H9 (cell line): ENCODE results near the gene ZNF665. TPM values are rescaled to one million over a fixed set of nuclear protein-coding genes. Genes with fewer than 3 reads are reported as not detected.

Source experiments
- DNase-seq: peaks from one replicate; pipeline ENCODE4 v3.0.0-alpha.2; 2017
- H2AFZ ChIP-seq: one replicate; pipeline ENCODE4 v1.6.1; 2013; ENCODE audit warnings: mild to moderate bottlenecking, low read length, control low read depth, moderate library complexity
- H2AK5ac ChIP-seq: 2 replicates; pipeline ENCODE4 v1.6.1; 2013; ENCODE audit warnings: low read length, control low read depth, mixed read lengths; ENCODE audit not compliant: insufficient read length
- H2BK120ac ChIP-seq: one replicate; pipeline ENCODE4 v1.6.1; 2013; ENCODE audit warnings: low read depth, mild to moderate bottlenecking, low read length, control low read depth, inconsistent platforms; ENCODE audit not compliant: poor library complexity, severe bottlenecking
- H2BK12ac ChIP-seq: 2 replicates; pipeline ENCODE4 v1.6.1; 2013; ENCODE audit warnings: low read length, control low read depth, mixed read lengths, low read depth; ENCODE audit not compliant: insufficient read length
- H2BK15ac ChIP-seq: 2 replicates; pipeline ENCODE4 v1.6.1; 2013; ENCODE audit warnings: low read depth, low read length, control low read depth
- H2BK20ac ChIP-seq: one replicate; pipeline ENCODE4 v1.6.1; 2013; ENCODE audit warnings: low read depth, mild to moderate bottlenecking, low read length, control low read depth, inconsistent platforms; ENCODE audit not compliant: poor library complexity, severe bottlenecking
- H2BK5ac ChIP-seq: 2 replicates; pipeline ENCODE4 v1.6.1; 2013; ENCODE audit warnings: low read length, control low read depth, mixed read lengths; ENCODE audit not compliant: insufficient read length
- H3K14ac ChIP-seq: 2 replicates; pipeline ENCODE4 v1.6.1; 2013; ENCODE audit warnings: low read length, control low read depth; ENCODE audit not compliant: insufficient read depth
- H3K18ac ChIP-seq: 2 replicates; pipeline ENCODE4 v1.6.1; 2013; ENCODE audit warnings: low read depth, mild to moderate bottlenecking, mixed read lengths, low read length, control low read depth; ENCODE audit not compliant: insufficient read length
- H3K23ac ChIP-seq: 2 replicates; pipeline ENCODE4 v1.6.1; 2013; ENCODE audit warnings: low read length, control low read depth, mixed read lengths, low read depth; ENCODE audit not compliant: insufficient read length
- H3K23me2 ChIP-seq: 2 replicates; pipeline ENCODE4 v1.6.1; 2013; ENCODE audit warnings: low read depth, mild to moderate bottlenecking, mixed read lengths, low read length, control low read depth; ENCODE audit not compliant: insufficient read length, poor library complexity, severe bottlenecking
- H3K27ac ChIP-seq: 2 replicates; pipeline ENCODE4 v1.5.1; 2013; ENCODE audit warnings: low read length, control low read depth, mixed read lengths, low read depth; ENCODE audit not compliant: insufficient read length
- H3K27me3 ChIP-seq: 2 replicates; pipeline ENCODE4 v1.6.1; 2013; ENCODE audit warnings: low read length, control low read depth, inconsistent platforms; ENCODE audit not compliant: insufficient read depth
- H3K4ac ChIP-seq: 2 replicates; pipeline ENCODE4 v1.6.1; 2013; ENCODE audit warnings: low read depth, mild to moderate bottlenecking, control low read depth, inconsistent platforms, low read length, moderate library complexity
- H3K4me1 ChIP-seq: 2 replicates; pipeline ENCODE4 v1.6.1; 2013; ENCODE audit warnings: low read length, control low read depth, inconsistent platforms; ENCODE audit not compliant: insufficient read depth
- H3K4me2 ChIP-seq: 2 replicates; pipeline ENCODE4 v1.6.1; 2013; ENCODE audit warnings: low read length, control low read depth, mixed read lengths; ENCODE audit not compliant: insufficient read length, insufficient read depth
- H3K56ac ChIP-seq: 2 replicates; pipeline ENCODE4 v1.6.1; 2013; ENCODE audit warnings: low read depth, mild to moderate bottlenecking, mixed read lengths, low read length, control low read depth; ENCODE audit not compliant: insufficient read length
- H3K79me1 ChIP-seq: 2 replicates; pipeline ENCODE4 v1.6.1; 2013; ENCODE audit warnings: low read depth, mild to moderate bottlenecking, moderate library complexity, low read length, control low read depth, inconsistent platforms; ENCODE audit not compliant: insufficient read depth, poor library complexity, severe bottlenecking
- H3K79me2 ChIP-seq: 2 replicates; pipeline ENCODE4 v1.6.1; 2013; ENCODE audit warnings: low read length, control low read depth, inconsistent platforms; ENCODE audit not compliant: insufficient read depth
- H3K9ac ChIP-seq: 2 replicates; pipeline ENCODE4 v1.6.1; 2013; ENCODE audit warnings: low read length, control low read depth, mixed read lengths; ENCODE audit not compliant: insufficient read length; ENCODE audit errors: extremely low read depth
- H3K9me3 ChIP-seq: one replicate; pipeline ENCODE4 v1.6.1; 2013; ENCODE audit warnings: low read depth, low read length, inconsistent platforms; ENCODE audit not compliant: control insufficient read depth
- H3T11ph ChIP-seq: one replicate; pipeline ENCODE4 v1.6.1; 2013; ENCODE audit warnings: mild to moderate bottlenecking, low read length, control low read depth, inconsistent platforms
- H4K20me1 ChIP-seq: one replicate; pipeline ENCODE4 v1.6.1; 2013; ENCODE audit not compliant: control insufficient read depth, insufficient read length, insufficient read depth
- H4K5ac ChIP-seq: 2 replicates; pipeline ENCODE4 v1.6.1; 2013; ENCODE audit warnings: low read depth, mild to moderate bottlenecking, mixed read lengths, low read length, control low read depth; ENCODE audit not compliant: insufficient read length
- H4K8ac ChIP-seq: replicated peaks from 2 replicates; pipeline ENCODE4 v1.6.1; 2013; ENCODE audit warnings: low read length, control low read depth, mixed read lengths, low read depth; ENCODE audit not compliant: insufficient read length
- H4K91ac ChIP-seq: 2 replicates; pipeline ENCODE4 v1.6.1; 2013; ENCODE audit warnings: low read depth, mild to moderate bottlenecking, moderate library complexity, mixed read lengths, low read length, control low read depth; ENCODE audit not compliant: insufficient read length
- H3K27ac Mint-ChIP-seq, 3 experiments: 2 replicates in 2 of 3; 3 replicates in 1 of 3; pipeline ENCODE4 v1.8.0; 2020 to 2021; ENCODE audit warnings: mixed read lengths in 3 of 3, mild to moderate bottlenecking in 1 of 3, moderate library complexity in 1 of 3
- H3K27me3 Mint-ChIP-seq: 2 replicates; pipeline ENCODE4 v1.8.0; 2021; ENCODE audit warnings: low read depth, mild to moderate bottlenecking, moderate library complexity, mixed read lengths
- H3K36me3 Mint-ChIP-seq, 3 experiments: 2 replicates in 2 of 3; 3 replicates in 1 of 3; pipeline ENCODE4 v1.8.0; 2020 to 2021; ENCODE audit warnings: low read depth in 3 of 3, mixed read lengths in 3 of 3; ENCODE audit not compliant: insufficient read depth in 1 of 3
- H3K4me1 Mint-ChIP-seq, 2 experiments: 2 replicates each; pipeline ENCODE4 v1.8.0; 2020; ENCODE audit warnings: mixed read lengths in 2 of 2
- H3K4me3 Mint-ChIP-seq, 2 experiments: 2 replicates in 1 of 2; 3 replicates in 1 of 2; pipeline ENCODE4 v1.8.0; 2020 to 2021; ENCODE audit warnings: mild to moderate bottlenecking in 2 of 2, mixed read lengths in 2 of 2, moderate library complexity in 1 of 2
- H3K9me3 Mint-ChIP-seq, 2 experiments: 2 replicates in 1 of 2; 3 replicates in 1 of 2; pipeline ENCODE4 v1.8.0; 2020; ENCODE audit warnings: mild to moderate bottlenecking in 2 of 2, mixed read lengths in 2 of 2, moderate library complexity in 1 of 2
- WGBS: extraction: QIAGEN DNeasy Blood & Tissue Kit; methylation state at CpG from one replicate; pipeline ENCODE4 v1.1.7; 2013; ENCODE audit warnings: missing lambda C conversion rate, low lambda C conversion rate, mixed read lengths; ENCODE audit not compliant: insufficient read length; ENCODE audit errors: extremely low coverage; 5-methylcytosine and 5-hydroxymethylcytosine counted together
- total RNA-seq: library from RNA; stranded (reverse); gene quantifications from 2 replicates; pipeline ENCODE4 v1.2.1, GENCODE V29; 2021
- TF ChIP-seq, protein P1 (sequence below): fragments of 200-600 bp; sonication (generic); conservative IDR thresholded peaks from 3 replicates; pipeline ENCODE4 v1.8.0; 2021; ENCODE audit warnings: antibody characterized with exemption, mild to moderate bottlenecking

Gene ZNF665
- total RNA-seq, 1 experiment from 2014 or later, result 3.7 TPM

DNA sequence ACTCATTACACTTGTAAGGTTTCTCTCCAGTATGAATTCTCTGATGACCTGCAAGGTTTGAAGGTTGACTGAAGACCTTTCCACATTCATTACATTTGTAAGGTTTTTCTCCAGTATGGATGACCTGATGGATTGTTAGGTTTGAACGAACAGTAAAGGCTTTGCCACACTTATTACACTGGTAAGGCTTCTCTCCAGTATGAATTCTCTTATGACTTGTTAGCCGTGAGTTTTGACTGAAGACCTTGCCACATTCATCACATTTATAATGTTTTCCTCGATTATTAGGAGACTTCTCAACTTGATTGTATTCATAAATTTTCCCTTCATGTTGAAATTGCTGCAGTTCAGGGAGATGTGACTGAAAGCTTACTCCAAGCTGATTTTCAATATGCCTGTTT is 27.5 kb downstream of the ZNF665 start:
- Histone ChIP-seq H4K5ac (no peak overlapping the region), H4K91ac (no peak overlapping the region), H3T11ph (no peak overlapping the region), H3K9me3 (peaks cover 25% of the 10 kb centered on the region), H2BK5ac (no peak overlapping the region), H2BK15ac (no peak overlapping the region), H4K20me1 (no peaks in the 10 kb centered on the region), H2BK120ac (no peak overlapping the region), H2BK12ac (no peak overlapping the region), H3K9ac (no peak overlapping the region), H2AFZ (no peak overlapping the region), H3K27me3 (no peaks in the 10 kb centered on the region), H3K79me1 (no peaks in the 10 kb centered on the region), H3K4ac (no peak overlapping the region), H3K23ac (no peak overlapping the region), H2AK5ac (no peak overlapping the region), H3K4me1 (no peaks in the 10 kb centered on the region), H4K8ac (no peak overlapping the region), H3K27ac (no peak overlapping the region), H3K56ac (no peak overlapping the region), H3K23me2 (no peaks in the 10 kb centered on the region), H3K4me2 (no peak overlapping the region), H3K79me2 (no peaks in the 10 kb centered on the region), H3K14ac (no peak overlapping the region), H2BK20ac (no peak overlapping the region), H3K18ac (no peak overlapping the region)
- Mint-ChIP-seq H3K27ac (no peak overlapping the region), H3K4me1 (no peaks in the 10 kb centered on the region), H3K9me3 (peaks cover 69 to 72% of the 10 kb centered on the region in 2 experiments), H3K36me3 (peaks cover 21 to 40% (median 29%) of the 10 kb centered on the region in 3 experiments), H3K4me3 (no peak overlapping the region), H3K27me3 (peaks cover 6% of the 10 kb centered on the region)
- WGBS, result no CpG with 5 or more reads among the region's 3 CpGs
- TF ChIP-seq, protein P1, sequence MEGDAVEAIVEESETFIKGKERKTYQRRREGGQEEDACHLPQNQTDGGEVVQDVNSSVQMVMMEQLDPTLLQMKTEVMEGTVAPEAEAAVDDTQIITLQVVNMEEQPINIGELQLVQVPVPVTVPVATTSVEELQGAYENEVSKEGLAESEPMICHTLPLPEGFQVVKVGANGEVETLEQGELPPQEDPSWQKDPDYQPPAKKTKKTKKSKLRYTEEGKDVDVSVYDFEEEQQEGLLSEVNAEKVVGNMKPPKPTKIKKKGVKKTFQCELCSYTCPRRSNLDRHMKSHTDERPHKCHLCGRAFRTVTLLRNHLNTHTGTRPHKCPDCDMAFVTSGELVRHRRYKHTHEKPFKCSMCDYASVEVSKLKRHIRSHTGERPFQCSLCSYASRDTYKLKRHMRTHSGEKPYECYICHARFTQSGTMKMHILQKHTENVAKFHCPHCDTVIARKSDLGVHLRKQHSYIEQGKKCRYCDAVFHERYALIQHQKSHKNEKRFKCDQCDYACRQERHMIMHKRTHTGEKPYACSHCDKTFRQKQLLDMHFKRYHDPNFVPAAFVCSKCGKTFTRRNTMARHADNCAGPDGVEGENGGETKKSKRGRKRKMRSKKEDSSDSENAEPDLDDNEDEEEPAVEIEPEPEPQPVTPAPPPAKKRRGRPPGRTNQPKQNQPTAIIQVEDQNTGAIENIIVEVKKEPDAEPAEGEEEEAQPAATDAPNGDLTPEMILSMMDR, result no peak
- DNase-seq, result no peak
